Hepatocyte (in vitro differentiated cells): Measurements from ENCODE around the gene MARK3. TPM values are rescaled to one million over a fixed set of nuclear protein-coding genes. Genes with fewer than 3 reads are reported as not detected.

Source experiments
- DNase-seq: peaks from one replicate; pipeline ENCODE4 v3.0.0-alpha.2; 2016; ENCODE audit warnings: low spot score
- H2AFZ ChIP-seq: fragments of 200-600 bp; sonication (generic); 2 replicates; pipeline ENCODE4 v1.6.0; 2016; ENCODE audit warnings: antibody characterized with exemption, mild to moderate bottlenecking
- H3K27ac ChIP-seq: fragments of 200-600 bp; sonication (generic); 2 replicates; pipeline ENCODE4 v1.5.1; 2016; ENCODE audit warnings: mild to moderate bottlenecking
- H3K27me3 ChIP-seq: fragments of 200-600 bp; sonication (generic); 2 replicates; pipeline ENCODE4 v1.6.1; 2016
- H3K36me3 ChIP-seq: fragments of 200-600 bp; sonication (generic); replicated peaks from 2 replicates; pipeline ENCODE4 v1.5.1; 2016; ENCODE audit warnings: low read depth; ENCODE audit not compliant: insufficient read depth
- H3K4me1 ChIP-seq: fragments of 200-600 bp; sonication (generic); 2 replicates; pipeline ENCODE4 v1.5.1; 2016; ENCODE audit warnings: mild to moderate bottlenecking, moderate library complexity; ENCODE audit not compliant: insufficient read depth
- H3K4me2 ChIP-seq: fragments of 200-600 bp; sonication (generic); 2 replicates; pipeline ENCODE4 v1.6.0; 2016
- H3K4me3 ChIP-seq: fragments of 200-600 bp; sonication (generic); 2 replicates; pipeline ENCODE4 v1.5.1; 2016; ENCODE audit warnings: mild to moderate bottlenecking
- H3K79me2 ChIP-seq: fragments of 200-600 bp; sonication (generic); 2 replicates; pipeline ENCODE4 v1.6.0; 2017; ENCODE audit warnings: mild to moderate bottlenecking
- H3K9me2 ChIP-seq: fragments of 200-600 bp; sonication (generic); replicated peaks from 2 replicates; pipeline ENCODE4 v1.6.0; 2017; ENCODE audit warnings: mild to moderate bottlenecking; ENCODE audit not compliant: insufficient read depth
- H3K9me3 ChIP-seq: fragments of 200-600 bp; sonication (generic); 2 replicates; pipeline ENCODE4 v1.5.1; 2016; ENCODE audit warnings: low read depth, mild to moderate bottlenecking
- H4K20me1 ChIP-seq: fragments of 200-600 bp; sonication (generic); 2 replicates; pipeline ENCODE4 v1.6.0; 2016; ENCODE audit warnings: mild to moderate bottlenecking; ENCODE audit not compliant: insufficient read depth, poor library complexity, severe bottlenecking
- EZH2 ChIP-seq: fragments of 200-600 bp; sonication (generic); IDR thresholded peaks from 2 replicates; pipeline ENCODE4 v1.6.1; 2016; ENCODE audit warnings: antibody characterized with exemption, mild to moderate bottlenecking, borderline replicate concordance
- EZH2phosphoT487 ChIP-seq: fragments of 200-600 bp; sonication (generic); IDR thresholded peaks from one replicate; pipeline ENCODE4 v1.6.1; 2018; ENCODE audit warnings: antibody characterized with exemption, mild to moderate bottlenecking, low read depth, moderate library complexity; ENCODE audit not compliant: unreplicated experiment, severe bottlenecking
- WGBS: methylation state at CpG from one replicate; pipeline ENCODE4 v1.1.6; 2016; ENCODE audit warnings: low lambda C conversion rate; ENCODE audit errors: missing lambda C conversion rate; 5-methylcytosine and 5-hydroxymethylcytosine counted together
- polyA plus RNA-seq: library from polyadenylated mRNA; unstranded; fragments of >200 nt; fragmentation: Nextera tagmentation; extraction: Ambion mirVana; gene quantifications from 2 replicates; pipeline ENCODE4 v1.2.1, GENCODE V29; 2016
- total RNA-seq: library from RNA; depleted of rRNA; stranded (reverse); fragments of >200 nt; gene quantifications from 2 replicates; pipeline ENCODE4 v1.2.3, GENCODE V29; 2014
- TF ChIP-seq, protein P1 (sequence below): fragments of 200-600 bp; sonication (generic); IDR thresholded peaks from 2 replicates; pipeline ENCODE4 v1.5.1; 2016; ENCODE audit warnings: antibody characterized with exemption, mild to moderate bottlenecking; ENCODE audit not compliant: poor library complexity

Gene MARK3
- total and polyA plus RNA-seq, 2 experiments from 2014 or later, result 56.3 to 71.7 TPM

DNA sequence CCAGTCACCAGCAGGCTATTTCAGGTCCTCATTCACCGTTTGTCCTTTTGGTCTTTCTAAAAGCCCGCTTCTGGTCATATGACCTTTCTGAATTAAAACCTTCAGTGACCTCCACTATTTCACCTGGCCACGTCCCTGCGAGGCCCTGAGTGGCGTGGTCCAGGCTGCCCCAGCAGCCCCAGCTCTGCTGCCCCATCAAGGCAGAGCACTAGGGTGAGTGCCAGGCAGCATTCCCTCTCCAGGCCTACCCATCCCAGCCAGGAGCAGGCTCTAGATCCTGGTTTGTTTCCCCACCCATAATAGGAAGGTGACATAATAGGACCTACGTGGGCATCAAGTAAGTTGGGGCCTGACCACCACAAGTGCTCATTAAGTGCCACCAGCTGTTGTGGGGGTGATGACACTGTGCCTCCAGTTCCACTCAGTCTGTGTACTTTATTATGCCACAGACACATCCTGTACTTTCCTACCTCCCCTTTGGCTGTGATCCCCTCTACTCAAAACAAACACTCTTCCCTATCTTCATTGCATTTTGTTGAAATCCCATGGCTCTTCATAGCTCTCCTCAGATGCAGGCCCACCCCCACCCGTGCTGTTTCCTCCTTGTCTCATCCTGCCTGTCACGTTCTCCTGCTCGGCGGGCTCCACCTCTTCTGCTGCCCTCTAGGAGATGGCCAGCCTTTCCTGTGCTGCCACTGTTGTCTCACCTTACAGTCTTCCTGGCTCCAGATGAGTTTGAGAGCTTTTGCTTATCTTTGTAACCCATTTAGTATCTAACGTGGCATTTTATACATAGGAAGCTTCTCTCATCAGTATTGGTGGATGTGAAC lies 116.0 kb downstream of the MARK3 start:
- no peaks in the 10 kb centered on the region for H4K20me1 ChIP-seq
- no peak for DNase-seq

DNA sequence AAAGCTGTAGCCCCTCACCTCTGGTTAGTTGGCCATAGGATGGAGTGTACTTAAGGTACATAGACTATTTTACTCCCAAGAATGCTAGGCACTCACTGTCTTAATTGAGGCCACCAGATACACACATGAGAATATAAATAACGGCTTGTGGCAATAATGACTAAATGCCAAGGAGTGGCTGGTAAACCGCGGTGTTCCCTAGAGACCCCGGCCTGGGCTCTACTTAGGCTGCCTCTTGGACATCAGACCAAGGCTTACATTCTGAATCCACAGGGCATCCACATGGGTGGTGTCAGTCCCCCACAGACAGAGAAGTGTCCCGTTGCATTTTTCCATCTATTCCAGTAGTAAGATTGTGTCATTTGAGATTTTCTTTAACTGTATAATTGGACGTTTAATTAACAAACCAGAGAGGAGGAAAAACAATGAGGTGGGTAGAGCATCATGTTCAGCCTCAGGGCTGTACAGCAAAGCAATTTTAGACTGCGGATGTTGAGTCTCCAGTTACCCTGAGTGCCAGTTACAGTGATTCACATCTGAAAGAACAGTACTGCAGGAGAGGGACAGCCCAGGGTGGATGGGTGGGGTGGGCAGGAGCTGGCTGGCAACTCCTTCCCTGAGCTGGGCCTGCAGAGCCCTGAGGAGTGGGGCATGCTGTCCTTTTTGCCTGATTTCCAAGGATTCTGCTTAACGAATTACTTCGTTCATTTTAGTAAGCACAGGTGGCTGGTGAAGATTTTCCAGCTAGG lies 116.9 kb downstream of the MARK3 start:
- Histone ChIP-seq H3K9me2 (no peaks in the 10 kb centered on the region), H2AFZ (no peak overlapping the region), H3K4me2 (no peak overlapping the region), H4K20me1 (no peaks in the 10 kb centered on the region), H3K27ac (no peak overlapping the region), H3K9me3 (no peaks in the 10 kb centered on the region), H3K27me3 (no peaks in the 10 kb centered on the region), H3K79me2 (peaks cover 3% of the 10 kb centered on the region), H3K4me1 (no peaks in the 10 kb centered on the region), H3K36me3 (peaks cover 6% of the 10 kb centered on the region), H3K4me3 (no peak overlapping the region)
- 96% methylated on average over 9 of the region's 9 CpGs for WGBS
- no peak for TF ChIP-seq EZH2phosphoT487
- no peak for TF ChIP-seq EZH2
- TF ChIP-seq, protein P1, sequence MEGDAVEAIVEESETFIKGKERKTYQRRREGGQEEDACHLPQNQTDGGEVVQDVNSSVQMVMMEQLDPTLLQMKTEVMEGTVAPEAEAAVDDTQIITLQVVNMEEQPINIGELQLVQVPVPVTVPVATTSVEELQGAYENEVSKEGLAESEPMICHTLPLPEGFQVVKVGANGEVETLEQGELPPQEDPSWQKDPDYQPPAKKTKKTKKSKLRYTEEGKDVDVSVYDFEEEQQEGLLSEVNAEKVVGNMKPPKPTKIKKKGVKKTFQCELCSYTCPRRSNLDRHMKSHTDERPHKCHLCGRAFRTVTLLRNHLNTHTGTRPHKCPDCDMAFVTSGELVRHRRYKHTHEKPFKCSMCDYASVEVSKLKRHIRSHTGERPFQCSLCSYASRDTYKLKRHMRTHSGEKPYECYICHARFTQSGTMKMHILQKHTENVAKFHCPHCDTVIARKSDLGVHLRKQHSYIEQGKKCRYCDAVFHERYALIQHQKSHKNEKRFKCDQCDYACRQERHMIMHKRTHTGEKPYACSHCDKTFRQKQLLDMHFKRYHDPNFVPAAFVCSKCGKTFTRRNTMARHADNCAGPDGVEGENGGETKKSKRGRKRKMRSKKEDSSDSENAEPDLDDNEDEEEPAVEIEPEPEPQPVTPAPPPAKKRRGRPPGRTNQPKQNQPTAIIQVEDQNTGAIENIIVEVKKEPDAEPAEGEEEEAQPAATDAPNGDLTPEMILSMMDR, result no peak
- DNase-seq, result no peak

More for the DNA sequence above, 116.0 kb downstream of the MARK3 start:
- Histone ChIP-seq H3K36me3 (peaks cover 6% of the 10 kb centered on the region), H3K27me3 (no peaks in the 10 kb centered on the region), H3K79me2 (peaks cover 5% of the 10 kb centered on the region), H3K9me3 (no peaks in the 10 kb centered on the region), H2AFZ (no peak overlapping the region), H3K9me2 (no peaks in the 10 kb centered on the region), H3K27ac (no peak overlapping the region), H3K4me1 (no peaks in the 10 kb centered on the region), H3K4me3 (no peak overlapping the region), H3K4me2 (no peak overlapping the region)
- WGBS, result 91% methylated on average over 11 of the region's 11 CpGs
- TF ChIP-seq EZH2phosphoT487 (no peak), EZH2 (no peak)
- TF ChIP-seq, protein P1, result no peak

DNA sequence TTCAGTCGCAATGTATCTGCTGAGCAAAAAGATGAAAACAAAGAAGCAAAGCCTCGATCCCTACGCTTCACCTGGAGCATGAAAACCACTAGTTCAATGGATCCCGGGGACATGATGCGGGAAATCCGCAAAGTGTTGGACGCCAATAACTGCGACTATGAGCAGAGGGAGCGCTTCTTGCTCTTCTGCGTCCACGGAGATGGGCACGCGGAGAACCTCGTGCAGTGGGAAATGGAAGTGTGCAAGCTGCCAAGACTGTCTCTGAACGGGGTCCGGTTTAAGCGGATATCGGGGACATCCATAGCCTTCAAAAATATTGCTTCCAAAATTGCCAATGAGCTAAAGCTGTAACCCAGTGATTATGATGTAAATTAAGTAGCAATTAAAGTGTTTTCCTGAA lies 117.7 kb downstream of the MARK3 start:
- Histone ChIP-seq H3K36me3 (peaks cover 6% of the 10 kb centered on the region), H3K9me3 (no peaks in the 10 kb centered on the region), H3K79me2 (peaks cover 2% of the 10 kb centered on the region), H4K20me1 (no peaks in the 10 kb centered on the region), H2AFZ (no peak overlapping the region), H3K27ac (no peak overlapping the region), H3K4me2 (no peak overlapping the region), H3K9me2 (no peaks in the 10 kb centered on the region), H3K27me3 (no peaks in the 10 kb centered on the region), H3K4me1 (no peaks in the 10 kb centered on the region), H3K4me3 (no peak overlapping the region)
- TF ChIP-seq, protein P1, result no peak
- TF ChIP-seq EZH2phosphoT487 (no peak), EZH2 (no peak)
- no peak for DNase-seq
- WGBS, result over 99% methylated on average over 18 of the region's 18 CpGs
